ENCODE data around the gene ABCA12. TPM values are rescaled to one million over a fixed set of nuclear protein-coding genes. Genes with fewer than 3 reads are reported as not detected.

The ABCA12 gene
- total RNA-seq (ENCODE audit: low replicate concordance) = 0.17 TPM in 1 of 2 replicates, not detected in the other

- Mint-ChIP-seq H3K4me1 (peaks cover 2% of the 10 kb centered on the region), H3K9me3 (no peaks in the 10 kb centered on the region), H3K27ac (no peak within 1 kb of the TSS), H3K36me3 (no peaks in the 10 kb centered on the region), H3K4me3 (no peak within 1 kb of the TSS), H3K27me3 (ENCODE audit: insufficient read depth, low read depth) (no peaks in the 10 kb centered on the region)
- Histone ChIP-seq H3K79me2 (ENCODE audit: low read depth) (no peaks in the 10 kb centered on the region), H3K9ac (no peak within 1 kb of the TSS), H3K27ac (no peak within 1 kb of the TSS), H3K9me3 (ENCODE audit: low read depth) (no peaks in the 10 kb centered on the region), H3K4me2 (no peak within 1 kb of the TSS), H3K4me1 (no peaks in the 10 kb centered on the region), H4K20me1 (ENCODE audit: low read depth) (no peaks in the 10 kb centered on the region), H3K36me3 (no peaks in the 10 kb centered on the region), H3K4me3 (no peak within 1 kb of the TSS), H3F3A (ENCODE audit: low read depth) (no peaks in the 10 kb centered on the region), H2AFZ (replicated peaks) (no peak within 1 kb of the TSS), H3K27me3 (no peaks in the 10 kb centered on the region)
- TF ChIP-seq CTCF (IDR thresholded peaks at IDR 0.05) = no peak
- no peak for TF ChIP-seq EZH2phosphoT487 (IDR thresholded peaks at IDR 0.05)
- no peak for TF ChIP-seq EZH2 (IDR thresholded peaks at IDR 0.05)
- no peak for DNase-seq (ENCODE audit: low spot score)
Observed at GRCh38 chr2:215138479-215138878, at the start of gene ABCA12. TSS of gene ABCA12 (minus strand) at chr2:215138626. CDS start at chr2:215138208, 418 bp downstream.

GRCh38 chr2:215188078-215188477 lies 49.7 kb upstream of the ABCA12 start:
- no peak overlapping the region for H3K27ac Mint-ChIP-seq
- no peaks in the 10 kb centered on the region for H3K4me1 ChIP-seq
- H3K9me3 ChIP-seq (ENCODE audit: low read depth) = no peaks in the 10 kb centered on the region
- H3K9ac ChIP-seq = no peak overlapping the region
- H3K9me3 Mint-ChIP-seq = no peaks in the 10 kb centered on the region
- no peaks in the 10 kb centered on the region for H3K36me3 Mint-ChIP-seq
- no peaks in the 10 kb centered on the region for H3K4me1 Mint-ChIP-seq
- H3K36me3 ChIP-seq = no peaks in the 10 kb centered on the region
- TF ChIP-seq EZH2phosphoT487 (IDR thresholded peaks at IDR 0.05) (no peak), EZH2 (IDR thresholded peaks at IDR 0.05) (no peak), CTCF (IDR thresholded peaks at IDR 0.05) (no peak)
- no peak overlapping the region for H3K27ac ChIP-seq
- no peaks in the 10 kb centered on the region for H3K27me3 ChIP-seq
- no peak overlapping the region for H3K4me3 Mint-ChIP-seq
- no peak overlapping the region for H2AFZ ChIP-seq (replicated peaks)
- DNase-seq (ENCODE audit: low spot score) = no peak
- H3F3A ChIP-seq (ENCODE audit: low read depth) = no peaks in the 10 kb centered on the region
- peaks cover 5% of the 10 kb centered on the region for H3K27me3 Mint-ChIP-seq (ENCODE audit: insufficient read depth, low read depth)
- H3K4me3 ChIP-seq = no peak overlapping the region
- no peaks in the 10 kb centered on the region for H3K79me2 ChIP-seq (ENCODE audit: low read depth)
- H3K4me2 ChIP-seq = no peak overlapping the region
- no peaks in the 10 kb centered on the region for H4K20me1 ChIP-seq (ENCODE audit: low read depth)

- Histone ChIP-seq H3K27me3 (no peaks in the 10 kb centered on the region), H3F3A (ENCODE audit: low read depth) (no peaks in the 10 kb centered on the region), H2AFZ (replicated peaks) (no peak overlapping the region), H3K4me1 (no peaks in the 10 kb centered on the region), H3K9ac (no peak overlapping the region), H3K4me2 (no peak overlapping the region), H3K9me3 (ENCODE audit: low read depth) (no peaks in the 10 kb centered on the region), H3K79me2 (ENCODE audit: low read depth) (no peaks in the 10 kb centered on the region), H3K4me3 (no peak overlapping the region), H3K36me3 (no peaks in the 10 kb centered on the region), H4K20me1 (ENCODE audit: low read depth) (no peaks in the 10 kb centered on the region), H3K27ac (no peak overlapping the region)
- Mint-ChIP-seq H3K27ac (no peak overlapping the region), H3K4me1 (no peaks in the 10 kb centered on the region), H3K36me3 (no peaks in the 10 kb centered on the region), H3K4me3 (no peak overlapping the region), H3K27me3 (ENCODE audit: insufficient read depth, low read depth) (peaks cover 2% of the 10 kb centered on the region), H3K9me3 (no peaks in the 10 kb centered on the region)
- no peak for DNase-seq (ENCODE audit: low spot score)
- TF ChIP-seq EZH2phosphoT487 (IDR thresholded peaks at IDR 0.05) (no peak), EZH2 (IDR thresholded peaks at IDR 0.05) (no peak), CTCF (IDR thresholded peaks at IDR 0.05) (no peak)
Observed at GRCh38 chr2:215186021-215186420, 47.6 kb upstream of the ABCA12 start.
